Measurements from ENCODE around the gene COA7.
A peak's percentile ranks its signal among the peaks of the same experiment; 100 is the strongest.
"Not testable (repeated sequence)": the region's sequence is repeated elsewhere in the genome, so short reads cannot be mapped to it uniquely, and the experiment has no call there.

COA7 gene

DNA sequence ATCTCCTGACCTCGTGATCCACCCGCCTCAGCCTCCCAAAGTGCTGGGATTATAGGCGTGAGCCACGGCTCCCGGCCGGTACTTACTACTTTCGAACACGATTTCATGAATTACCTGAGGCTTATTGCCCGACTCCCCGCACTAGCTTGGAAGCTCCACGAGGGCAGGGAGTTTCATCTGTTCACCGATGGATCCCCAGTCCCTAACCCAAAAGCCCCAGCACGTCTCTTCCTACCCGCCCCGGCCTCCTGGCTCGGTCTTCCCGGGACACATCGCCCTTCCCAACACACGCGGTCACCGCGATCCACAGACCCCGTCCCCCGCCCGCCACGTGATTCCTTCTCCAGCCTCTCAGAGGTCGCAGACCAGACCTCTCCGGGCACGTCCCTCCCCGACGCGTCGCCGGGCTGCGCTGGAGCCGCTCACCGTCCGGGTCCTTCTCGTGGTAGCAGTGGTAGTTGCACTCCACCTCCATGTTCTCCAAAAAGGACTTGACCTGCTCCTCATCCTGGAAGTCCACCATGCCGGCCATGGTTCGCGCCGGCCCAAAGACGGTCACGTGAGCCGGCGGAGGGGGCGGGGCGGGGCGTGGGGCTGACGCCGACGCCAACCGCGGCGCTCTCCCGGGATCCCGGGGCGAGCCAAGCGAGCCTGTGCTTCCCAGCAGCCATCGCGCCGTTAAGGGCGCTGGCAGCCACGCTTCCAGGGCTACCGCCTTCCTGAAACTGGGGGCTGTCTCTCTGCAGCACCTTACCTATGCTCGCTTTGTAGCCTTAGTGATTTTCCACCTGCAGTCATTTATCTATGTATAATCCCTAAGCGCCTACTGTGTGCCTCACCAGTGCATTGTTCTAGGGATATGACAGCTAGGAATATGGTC, at the start of gene COA7:
Gene COA7 (minus strand): TSS at position 553 of the 880 bp plus-strand sequence. CDS start 21 bp downstream, at position 532.
- peak; percentile 62 for DNase-seq

- DNase-seq: no peak
Measured at GRCh38 chr1:52747450-52747849, 49.3 kb upstream of the COA7 start.

DNA sequence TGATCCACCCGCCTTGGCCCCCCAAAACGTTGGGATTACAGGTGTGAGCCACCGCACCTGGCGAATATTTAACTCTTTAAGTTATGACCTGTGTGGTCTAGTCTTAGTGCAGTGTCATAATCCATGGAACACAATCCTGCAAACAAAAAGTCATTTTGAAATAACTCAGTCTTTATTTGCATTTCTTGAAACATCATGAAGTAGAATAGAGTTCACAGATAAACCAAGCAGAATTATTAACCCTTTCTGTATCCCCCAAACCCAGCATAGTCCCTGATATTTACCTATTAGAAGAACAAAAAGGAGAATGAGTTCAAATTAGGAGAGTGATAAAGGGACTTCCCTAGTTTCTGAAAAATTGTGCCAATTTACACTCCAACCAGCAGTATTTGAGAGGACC, 48.0 kb upstream of the COA7 start:
- DNase-seq: no peak

DNA sequence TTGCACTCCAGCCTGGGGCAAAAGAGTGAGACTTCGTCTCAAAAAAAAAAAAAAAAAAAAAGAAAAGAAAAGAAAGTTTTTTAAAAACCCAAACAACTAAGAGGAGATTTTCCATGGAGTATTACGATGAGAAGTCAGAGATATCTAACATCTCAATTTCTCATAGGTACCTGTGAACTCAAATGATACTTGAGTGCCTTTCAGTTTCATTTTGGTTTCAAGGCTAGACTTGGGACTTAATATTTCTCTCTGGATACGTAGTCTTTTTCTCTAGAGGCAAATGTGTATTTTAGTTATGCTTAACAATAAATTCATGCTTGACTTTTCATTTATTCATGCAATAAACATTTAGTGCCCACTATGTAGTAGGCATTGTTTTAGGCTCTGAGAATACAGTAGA, 43.1 kb upstream of the COA7 start:
- DNase-seq: no peak

- no peak for DNase-seq
Measured at GRCh38 chr1:52739699-52740467, 41.7 kb upstream of the COA7 start.

- DNase-seq: no peak
Measured at GRCh38 chr1:52738893-52739292, 40.7 kb upstream of the COA7 start.

- no peak for DNase-seq
Measured at GRCh38 chr1:52738148-52738547, 40.0 kb upstream of the COA7 start.

DNA sequence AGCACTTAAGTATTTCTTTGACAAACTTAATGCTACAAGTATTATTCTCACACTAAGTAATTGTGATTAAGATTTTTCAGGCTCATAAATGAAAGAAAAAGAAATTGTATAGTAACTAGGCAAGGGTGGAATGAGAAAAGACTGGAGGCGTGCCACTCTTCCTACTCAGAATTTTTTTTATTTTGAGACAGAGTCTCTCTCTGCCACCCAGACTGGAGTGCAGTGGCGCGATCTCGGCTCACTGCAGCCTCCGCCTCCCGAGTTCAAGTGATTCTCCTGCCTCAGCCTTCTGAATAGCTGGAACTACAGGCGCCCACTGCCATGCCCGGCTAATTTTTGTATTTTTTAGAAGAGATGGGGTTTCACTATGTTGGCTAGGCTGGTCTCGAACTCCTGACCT, 37.2 kb upstream of the COA7 start:
- DNase-seq: not testable (repeated sequence)

- DNase-seq: no peak
Measured at GRCh38 chr1:52733368-52733767, 35.2 kb upstream of the COA7 start.

GRCh38 chr1:52727956-52728656, 30.0 kb upstream of the COA7 start:
- DNase-seq: no peak

GRCh38 chr1:52727114-52727586, 29.0 kb upstream of the COA7 start:
- DNase-seq: no peak

GRCh38 chr1:52726265-52727113, 28.3 kb upstream of the COA7 start, which contains the start of gene ZYG11B:
Gene ZYG11B (plus strand): TSS chr1:52726453. CDS start chr1:52726654, 201 bp downstream.
- peak; percentile 71 for DNase-seq

GRCh38 chr1:52725903-52726264, 27.7 kb upstream of the COA7 start:
- no peak for DNase-seq

- no peak for DNase-seq
Measured at GRCh38 chr1:52723260-52723659, 25.1 kb upstream of the COA7 start.

GRCh38 chr1:52715296-52715695, 17.1 kb upstream of the COA7 start:
- not testable (repeated sequence) for DNase-seq

- DNase-seq: no peak
Measured at GRCh38 chr1:52713590-52713989, 15.4 kb upstream of the COA7 start.

DNA sequence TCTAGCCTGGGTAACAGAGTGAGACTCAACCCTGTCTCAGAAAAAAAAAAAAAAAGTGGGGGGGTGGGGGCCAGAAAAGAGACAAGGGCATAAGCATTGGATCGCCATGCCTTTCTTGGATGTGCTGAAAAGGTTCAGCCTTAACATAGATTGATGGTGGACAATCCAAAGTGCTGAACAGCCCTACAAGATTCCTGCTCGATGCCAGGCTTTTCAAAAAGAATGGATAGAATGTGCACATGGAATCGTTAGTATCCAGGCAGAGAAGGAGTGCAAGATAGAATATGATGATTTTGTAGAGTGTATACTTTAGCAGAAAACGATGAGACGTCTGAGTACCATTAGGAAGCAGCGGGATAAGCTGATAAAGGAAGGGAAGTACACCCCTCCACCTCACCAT, 10.9 kb upstream of the COA7 start:
- no peak for DNase-seq

DNA sequence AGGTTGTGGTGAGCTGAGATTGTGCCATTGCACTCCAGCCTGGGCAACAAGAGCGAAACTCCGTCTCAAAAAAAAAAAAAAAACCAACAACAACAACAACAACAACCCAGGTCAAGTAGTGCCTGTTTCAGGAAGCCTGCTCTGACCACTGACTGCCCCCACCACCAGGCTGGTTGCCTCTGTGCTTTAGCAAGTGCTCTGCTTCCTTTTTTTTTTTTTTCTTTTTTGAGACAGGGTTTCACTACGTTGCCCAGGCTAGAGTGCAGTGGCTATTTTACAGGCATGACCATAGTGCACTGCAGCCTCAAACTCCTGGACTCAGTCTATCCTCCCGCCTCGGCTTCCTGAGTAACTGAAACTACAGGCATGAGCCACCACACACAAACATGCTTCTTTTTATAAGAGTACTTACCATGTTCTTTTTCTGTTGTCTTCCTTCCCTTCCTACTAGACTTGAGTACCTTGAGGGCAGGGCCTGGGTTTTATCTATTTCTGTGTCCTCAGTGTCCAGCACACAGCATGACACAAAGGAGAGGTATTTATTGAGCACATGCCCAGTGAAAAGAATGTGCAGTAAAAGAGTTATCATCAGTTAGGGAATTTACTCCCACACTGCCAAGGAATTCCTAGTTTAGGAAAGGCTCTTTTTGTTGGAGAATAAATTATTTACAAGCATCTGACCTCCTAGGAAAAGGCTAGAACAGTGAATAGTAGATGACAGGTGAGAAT, 9.9 kb upstream of the COA7 start:
- DNase-seq: no peak

DNA sequence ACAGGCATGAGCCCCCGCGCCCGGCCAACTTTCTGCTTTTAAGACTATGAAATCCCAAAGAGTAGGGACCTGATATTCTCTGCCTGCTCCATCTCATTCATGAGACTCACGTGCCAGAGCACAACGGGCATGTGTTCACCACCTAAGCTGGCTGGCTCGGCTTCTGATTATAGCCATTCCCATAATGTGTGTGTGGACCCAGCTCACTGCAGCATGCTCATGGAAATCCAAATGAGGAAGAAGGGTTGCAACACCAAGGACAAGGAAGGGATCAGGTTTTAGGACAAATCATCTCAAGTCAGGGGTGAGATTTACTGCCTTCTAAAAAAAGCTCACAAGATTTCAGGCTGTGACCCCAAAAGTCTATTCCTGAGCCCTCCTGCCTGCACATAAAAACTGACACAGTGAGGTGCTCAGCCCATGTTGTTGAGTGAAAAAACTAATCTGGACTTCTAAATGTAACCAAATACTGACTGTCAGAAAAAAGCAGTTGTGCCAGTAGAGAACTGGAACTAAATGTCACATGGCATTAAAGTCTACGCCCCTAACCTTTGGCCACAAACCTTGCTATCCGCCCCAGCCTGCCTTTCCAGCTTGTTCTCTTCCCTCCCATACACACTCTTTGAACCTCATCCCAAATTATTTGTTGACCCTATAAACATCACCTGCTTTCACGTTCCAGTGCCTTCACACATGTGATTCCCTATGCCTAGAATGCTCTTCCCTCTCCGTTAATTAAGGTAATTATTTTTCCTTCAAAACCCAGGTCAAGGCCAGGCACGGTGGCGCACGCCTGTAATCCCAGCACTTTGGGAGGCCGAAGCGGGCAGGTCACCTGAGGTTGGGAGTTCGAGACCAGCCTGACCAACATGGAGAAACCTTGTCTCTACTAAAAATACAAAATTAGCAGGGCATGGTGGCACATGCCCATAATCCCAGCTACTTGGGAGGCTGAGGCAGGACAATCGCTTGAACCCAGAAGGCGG, 9.1 kb upstream of the COA7 start:
- no peak for DNase-seq

DNA sequence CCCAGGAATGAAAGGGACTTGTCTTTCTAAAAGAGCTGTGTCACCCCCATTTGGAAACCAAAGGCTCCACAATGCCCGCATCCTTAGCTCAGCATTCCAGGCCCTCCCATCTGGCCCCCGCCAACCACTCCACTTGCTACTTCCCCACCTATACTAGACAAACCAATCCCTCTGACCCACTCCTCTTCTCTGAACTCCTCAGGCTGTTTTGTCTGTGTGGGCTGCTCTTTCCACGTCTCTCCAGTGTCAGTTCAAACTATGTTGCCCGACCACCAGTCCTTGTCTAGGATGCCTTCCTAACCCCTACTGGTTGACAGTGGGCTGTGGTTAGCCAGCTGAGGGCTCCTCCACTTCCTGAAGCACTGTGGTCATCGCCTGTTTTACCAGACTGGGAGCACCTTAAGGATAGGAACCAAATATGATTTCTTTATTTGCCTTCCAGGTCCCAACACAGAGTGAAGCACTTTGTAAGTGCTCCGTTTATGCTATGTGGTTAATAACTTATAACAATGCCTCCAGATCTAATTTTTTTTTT, 8.1 kb upstream of the COA7 start:
- DNase-seq: no peak

Measured in GF-D8 (cell line).